CD14-positive monocyte (primary cell): Measurements from ENCODE around the gene IPP. TPM values are rescaled to one million over a fixed set of nuclear protein-coding genes. Genes with fewer than 3 reads are reported as not detected.
"Not testable (repeated sequence)": the region's sequence is repeated elsewhere in the genome, so short reads cannot be mapped to it uniquely, and the experiment has no call there.

Source experiments
- DNase-seq, 3 donors: peaks; one replicate each; pipeline ENCODE4 v3.0.0-alpha.2; 2011 to 2022
- H2AFZ ChIP-seq: 2 replicates; pipeline ENCODE4 v1.6.0; 2012; ENCODE audit warnings: mild to moderate bottlenecking, low read depth, low read length, inconsistent platforms; ENCODE audit not compliant: insufficient read depth, poor library complexity, severe bottlenecking
- H3K27ac ChIP-seq, 2 donors: 1 replicate in 1 of 2; 2 replicates in 1 of 2; pipeline ENCODE4 v1.5.1; 2012 to 2013; ENCODE audit warnings: low read length in 2 of 2, control low read depth in 1 of 2, inconsistent platforms in 1 of 2, low read depth in 1 of 2, mild to moderate bottlenecking in 1 of 2
- H3K27me3 ChIP-seq, 2 donors: one replicate each; pipeline versions ENCODE4 v1.6.0 to v1.6.1; 2011 to 2013; ENCODE audit warnings: low read length in 2 of 2; ENCODE audit not compliant: control insufficient read depth in 2 of 2, insufficient read depth in 2 of 2
- H3K36me3 ChIP-seq, 2 donors: replicated peaks in 1 of 2; 1 replicate in 1 of 2; 2 replicates in 1 of 2; pipeline versions ENCODE4 v1.5.1 to v1.6.1; 2012 to 2013; ENCODE audit warnings: low read length in 2 of 2, control low read depth in 1 of 2, inconsistent platforms in 1 of 2, mild to moderate bottlenecking in 1 of 2; ENCODE audit not compliant: insufficient read depth in 2 of 2, control insufficient read depth in 1 of 2
- H3K4me1 ChIP-seq, 2 donors: 1 replicate in 1 of 2; 2 replicates in 1 of 2; pipeline versions ENCODE4 v1.5.1 to v1.6.1; 2012 to 2013; ENCODE audit warnings: low read length in 2 of 2, control low read depth in 1 of 2, inconsistent platforms in 1 of 2, mild to moderate bottlenecking in 1 of 2, moderate library complexity in 1 of 2; ENCODE audit not compliant: insufficient read depth in 2 of 2, control insufficient read depth in 1 of 2
- H3K4me2 ChIP-seq: replicated peaks from 2 replicates; pipeline ENCODE3; 2012; ENCODE audit warnings: low read length, moderate library complexity, mild to moderate bottlenecking; ENCODE audit not compliant: poor library complexity, severe bottlenecking; ENCODE audit errors: extremely low read depth
- H3K4me3 ChIP-seq, 3 experiments: fragments of 200-600 bp in 1 of 3; sonication (generic) in 1 of 3; replicated peaks in 1 of 3; 1 replicate in 2 of 3; 2 replicates in 1 of 3; pipeline ENCODE4 v1.5.1; 2011 to 2013; ENCODE audit warnings: low read length in 3 of 3, mild to moderate bottlenecking in 3 of 3, control low read depth in 2 of 3, low read depth in 2 of 3, inconsistent platforms in 1 of 3, moderate library complexity in 1 of 3
- H3K79me2 ChIP-seq: 2 replicates; pipeline ENCODE4 v1.6.0; 2012; ENCODE audit warnings: mild to moderate bottlenecking, control low read depth, inconsistent platforms, low read length, moderate library complexity; ENCODE audit not compliant: insufficient read depth
- H3K9ac ChIP-seq: 2 replicates; pipeline ENCODE4 v1.6.0; 2017; ENCODE audit warnings: low read length, mild to moderate bottlenecking; ENCODE audit not compliant: insufficient read depth, poor library complexity, severe bottlenecking
- H3K9me3 ChIP-seq, 2 donors: replicated peaks in 1 of 2; 1 replicate in 1 of 2; 2 replicates in 1 of 2; pipeline versions ENCODE4 v1.5.1 to v1.6.1; 2012 to 2013; ENCODE audit warnings: low read length in 2 of 2, control low read depth in 1 of 2; ENCODE audit not compliant: control insufficient read depth in 1 of 2, insufficient read depth in 1 of 2
- H4K20me1 ChIP-seq: 2 replicates; pipeline ENCODE4 v1.6.0; 2012; ENCODE audit warnings: mild to moderate bottlenecking, low read length, control low read depth, moderate library complexity; ENCODE audit not compliant: insufficient read depth
- H3K27ac Mint-ChIP-seq, 7 donors: one replicate each; pipeline ENCODE4 v1.8.0; 2020; ENCODE audit warnings: mild to moderate bottlenecking in 7 of 7, mixed read lengths in 7 of 7, moderate library complexity in 6 of 7, inconsistent platforms in 2 of 7
- H3K27me3 Mint-ChIP-seq, 3 donors: one replicate each; pipeline ENCODE4 v1.8.0; 2021 to 2022; ENCODE audit warnings: low read depth in 3 of 3, mild to moderate bottlenecking in 3 of 3, mixed read lengths in 3 of 3, moderate library complexity in 3 of 3, inconsistent platforms in 1 of 3
- H3K36me3 Mint-ChIP-seq, 2 donors: one replicate each; pipeline ENCODE4 v1.8.0; 2020; ENCODE audit warnings: mixed read lengths in 2 of 2, inconsistent platforms in 1 of 2, mild to moderate bottlenecking in 1 of 2
- H3K4me1 Mint-ChIP-seq: one replicate; pipeline ENCODE4 v1.8.0; 2020; ENCODE audit warnings: mild to moderate bottlenecking, mixed read lengths
- H3K4me3 Mint-ChIP-seq, 2 donors: one replicate each; pipeline ENCODE4 v1.8.0; 2020; ENCODE audit warnings: mild to moderate bottlenecking in 2 of 2, mixed read lengths in 2 of 2, moderate library complexity in 1 of 2
- H3K9me3 Mint-ChIP-seq, 7 donors: one replicate each; pipeline ENCODE4 v1.8.0; 2020 to 2022; ENCODE audit warnings: mixed read lengths in 7 of 7, mild to moderate bottlenecking in 6 of 7, moderate library complexity in 6 of 7, inconsistent platforms in 2 of 7
- WGBS: methylation state at CpG from one replicate; pipeline ENCODE4 v1.1.5; 2013; ENCODE audit warnings: missing lambda C conversion rate; ENCODE audit not compliant: insufficient coverage; 5-methylcytosine and 5-hydroxymethylcytosine counted together
- intact Hi-C, 2 donors: fragments of 100-400 bp; cut with micrococcal nuclease; formaldehyde crosslinking; loops; one replicate each; pipeline versions ENCODE4 v1.15.0 to v1.15.1; 2023
- polyA plus RNA-seq, 3 donors: library from polyadenylated mRNA; depleted of rRNA in 1 of 3; unstranded in 2 of 3; stranded (reverse) in 1 of 3; fragments of 300-500 nt in 2 of 3; fragments of >200 nt in 1 of 3; fragmentation: Illumina TruSeq in 2 of 3; gene quantifications; 1 replicate in 2 of 3; 2 replicates in 1 of 3; pipeline ENCODE4 v1.2.3, GENCODE V29; 2012 to 2021
- TF ChIP-seq, protein P1 (sequence below): fragments of 200-600 bp; IDR thresholded peaks from one replicate; pipeline ENCODE4 v1.8.0; 2022; ENCODE audit warnings: antibody characterized with exemption, mild to moderate bottlenecking

Gene IPP
- polyA plus RNA-seq, 3 donors, result 0.35 to 1.4 (median 1.4) TPM

DNA sequence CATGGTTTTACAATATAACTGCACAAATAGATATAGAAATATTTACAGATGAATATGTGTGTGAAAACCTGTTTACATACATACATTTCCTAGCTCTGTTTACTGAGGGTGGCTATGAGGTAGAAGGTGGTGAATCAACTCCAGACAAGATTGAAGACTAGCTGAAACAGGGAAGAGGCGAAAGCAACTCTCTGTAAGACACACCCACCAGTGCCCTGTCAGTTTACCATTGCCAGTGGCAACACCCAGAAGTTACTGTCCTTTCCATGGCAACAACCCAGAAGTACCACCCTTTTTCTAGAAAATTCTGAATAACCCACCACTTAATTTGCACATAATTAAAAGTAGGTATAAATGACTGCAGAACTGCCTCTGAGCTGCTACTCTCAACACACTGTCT is 45.8 kb downstream of the IPP start:
- intact Hi-C loops, result no loop called here
- peaks cover 0 to 3% of the 10 kb centered on the region in 2 donors for H3K9me3 ChIP-seq
- no peak overlapping the region for H3K27ac ChIP-seq
- H3K9ac ChIP-seq, result no peak overlapping the region
- TF ChIP-seq, protein P1, sequence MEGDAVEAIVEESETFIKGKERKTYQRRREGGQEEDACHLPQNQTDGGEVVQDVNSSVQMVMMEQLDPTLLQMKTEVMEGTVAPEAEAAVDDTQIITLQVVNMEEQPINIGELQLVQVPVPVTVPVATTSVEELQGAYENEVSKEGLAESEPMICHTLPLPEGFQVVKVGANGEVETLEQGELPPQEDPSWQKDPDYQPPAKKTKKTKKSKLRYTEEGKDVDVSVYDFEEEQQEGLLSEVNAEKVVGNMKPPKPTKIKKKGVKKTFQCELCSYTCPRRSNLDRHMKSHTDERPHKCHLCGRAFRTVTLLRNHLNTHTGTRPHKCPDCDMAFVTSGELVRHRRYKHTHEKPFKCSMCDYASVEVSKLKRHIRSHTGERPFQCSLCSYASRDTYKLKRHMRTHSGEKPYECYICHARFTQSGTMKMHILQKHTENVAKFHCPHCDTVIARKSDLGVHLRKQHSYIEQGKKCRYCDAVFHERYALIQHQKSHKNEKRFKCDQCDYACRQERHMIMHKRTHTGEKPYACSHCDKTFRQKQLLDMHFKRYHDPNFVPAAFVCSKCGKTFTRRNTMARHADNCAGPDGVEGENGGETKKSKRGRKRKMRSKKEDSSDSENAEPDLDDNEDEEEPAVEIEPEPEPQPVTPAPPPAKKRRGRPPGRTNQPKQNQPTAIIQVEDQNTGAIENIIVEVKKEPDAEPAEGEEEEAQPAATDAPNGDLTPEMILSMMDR, result no peak
- Mint-ChIP-seq H3K4me3 (no peak overlapping the region), H3K36me3 (no peaks in the 10 kb centered on the region), H3K4me1 (no peaks in the 10 kb centered on the region), H3K27ac (no peak overlapping the region), H3K9me3 (peaks cover 0 to 19% (median 13%) of the 10 kb centered on the region in 7 donors), H3K27me3 (no peaks in the 10 kb centered on the region)
- H3K79me2 ChIP-seq, result no peaks in the 10 kb centered on the region
- no peaks in the 10 kb centered on the region for H4K20me1 ChIP-seq
- no peak overlapping the region for H2AFZ ChIP-seq
- WGBS, result no CpG with 5 or more reads among the region's 1 CpG
- no peaks in the 10 kb centered on the region for H3K36me3 ChIP-seq
- no peak for DNase-seq
- H3K4me1 ChIP-seq, result no peaks in the 10 kb centered on the region
- H3K27me3 ChIP-seq, result no peaks in the 10 kb centered on the region
- H3K4me3 ChIP-seq, result no peak overlapping the region
- no peak overlapping the region for H3K4me2 ChIP-seq

- TF ChIP-seq, protein P1, result no peak
- no peak overlapping the region for H3K9ac ChIP-seq
- Mint-ChIP-seq H3K36me3 (peaks cover 39 to 52% of the 10 kb centered on the region in 2 donors), H3K27ac (no peak overlapping the region), H3K27me3 (no peaks in the 10 kb centered on the region), H3K4me3 (no peak overlapping the region), H3K4me1 (peaks cover under 1% of the 10 kb centered on the region), H3K9me3 (no peaks in the 10 kb centered on the region)
- no peak for DNase-seq
- no peak overlapping the region for H3K27ac ChIP-seq
- WGBS, result no CpG with 5 or more reads among the region's 7 CpGs
- H3K4me2 ChIP-seq, result no peak overlapping the region
- H3K4me1 ChIP-seq, result no peaks in the 10 kb centered on the region
- H3K79me2 ChIP-seq, result peaks cover 23% of the 10 kb centered on the region
- peaks cover 34 to 58% of the 10 kb centered on the region in 2 donors for H3K36me3 ChIP-seq
- H3K9me3 ChIP-seq, result no peaks in the 10 kb centered on the region
- H2AFZ ChIP-seq, result no peak overlapping the region
- H3K27me3 ChIP-seq, result no peaks in the 10 kb centered on the region
- intact Hi-C loops, result no loop called here
- H3K4me3 ChIP-seq, result no peak overlapping the region
- no peaks in the 10 kb centered on the region for H4K20me1 ChIP-seq
These were observed 55.6 kb downstream of the IPP start for GRCh38 chr1:45694823-45695222.

GRCh38 chr1:45693811-45694210 is 56.6 kb downstream of the IPP start:
- Histone ChIP-seq H3K79me2 (peaks cover 33% of the 10 kb centered on the region), H3K36me3 (peaks cover 34 to 58% of the 10 kb centered on the region in 2 donors)
- H3K4me3 ChIP-seq, H3K9me3 ChIP-seq, H3K27ac Mint-ChIP-seq, H3K4me1 Mint-ChIP-seq, H3K9ac ChIP-seq, H3K9me3 Mint-ChIP-seq, H3K27me3 Mint-ChIP-seq, H3K27ac ChIP-seq, H3K4me1 ChIP-seq, H3K4me3 Mint-ChIP-seq, H2AFZ ChIP-seq, H3K4me2 ChIP-seq, H3K27me3 ChIP-seq, H4K20me1 ChIP-seq, DNase-seq, intact Hi-C loops: not testable (repeated sequence)
- 97% methylated on average over 4 of the region's 8 CpGs for WGBS
- H3K36me3 Mint-ChIP-seq, result peaks cover 39 to 55% of the 10 kb centered on the region in 2 donors
